Right lobe of liver (tissue), 4 donors: ENCODE measurements around the gene C3orf80.

ENCODE experiments used
- CTCF ChIP-seq, 4 donors: fragments of 200-600 bp in 3 of 4; fragments of 450-650 bp in 1 of 4; IDR thresholded peaks; one replicate each; pipeline versions ENCODE4 v1.5.1 to v1.8.0; 2016 to 2022; ENCODE audit warnings: antibody characterized with exemption in 4 of 4, mild to moderate bottlenecking in 2 of 4
- POLR2A ChIP-seq: fragments of 450-650 bp; IDR thresholded peaks from one replicate; pipeline ENCODE4 v1.6.1; 2017; ENCODE audit warnings: antibody characterized with exemption, mild to moderate bottlenecking
- donor health status: DM: no; HTN: no; CAD: no.
- donor health status: DM: no; HTN: no; CAD: no.
- donor health status: DM: no; HTN: yes; CAD: no.

GRCh38 chr3:160194438-160194837 is 30.8 kb upstream of the C3orf80 start:
- no peak for TF ChIP-seq CTCF (IDR thresholded peaks at IDR 0.05)
- no peak for TF ChIP-seq POLR2A
